ENCODE data around the gene REPS2.

DNA sequence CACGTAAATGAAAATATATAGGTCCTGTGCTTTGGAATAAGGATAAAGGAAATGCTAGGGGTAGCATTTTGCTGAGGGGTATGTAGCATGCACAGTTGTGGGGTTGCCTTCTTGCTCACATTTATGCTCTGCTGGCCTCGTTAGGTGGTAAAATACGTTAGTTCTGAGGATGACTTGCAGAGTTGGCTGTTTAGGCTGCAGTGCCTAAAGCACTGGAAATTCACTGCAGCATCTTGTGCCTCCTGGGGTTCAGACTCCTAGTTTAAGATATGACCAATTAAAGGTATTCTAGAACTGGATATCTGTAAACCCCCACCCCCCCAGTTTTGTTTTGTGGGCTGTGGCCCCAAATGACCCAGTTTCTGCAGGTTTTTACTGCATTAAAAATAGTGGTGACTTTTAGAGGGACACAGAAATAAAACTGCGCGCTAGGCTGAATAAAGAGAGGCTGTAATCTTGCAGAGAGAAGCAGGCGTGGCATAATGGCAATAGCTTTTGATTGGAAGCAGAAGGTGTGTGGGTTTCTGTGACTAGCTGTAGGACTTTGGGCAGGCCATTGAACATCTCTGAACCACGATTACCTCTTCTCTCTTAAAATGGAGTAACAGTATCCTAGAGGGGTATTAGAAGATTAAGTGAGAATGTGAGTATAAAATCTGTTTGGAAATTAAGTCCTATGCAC, 79.3 kb downstream of the REPS2 start:
- TF ChIP-seq, protein P1, sequence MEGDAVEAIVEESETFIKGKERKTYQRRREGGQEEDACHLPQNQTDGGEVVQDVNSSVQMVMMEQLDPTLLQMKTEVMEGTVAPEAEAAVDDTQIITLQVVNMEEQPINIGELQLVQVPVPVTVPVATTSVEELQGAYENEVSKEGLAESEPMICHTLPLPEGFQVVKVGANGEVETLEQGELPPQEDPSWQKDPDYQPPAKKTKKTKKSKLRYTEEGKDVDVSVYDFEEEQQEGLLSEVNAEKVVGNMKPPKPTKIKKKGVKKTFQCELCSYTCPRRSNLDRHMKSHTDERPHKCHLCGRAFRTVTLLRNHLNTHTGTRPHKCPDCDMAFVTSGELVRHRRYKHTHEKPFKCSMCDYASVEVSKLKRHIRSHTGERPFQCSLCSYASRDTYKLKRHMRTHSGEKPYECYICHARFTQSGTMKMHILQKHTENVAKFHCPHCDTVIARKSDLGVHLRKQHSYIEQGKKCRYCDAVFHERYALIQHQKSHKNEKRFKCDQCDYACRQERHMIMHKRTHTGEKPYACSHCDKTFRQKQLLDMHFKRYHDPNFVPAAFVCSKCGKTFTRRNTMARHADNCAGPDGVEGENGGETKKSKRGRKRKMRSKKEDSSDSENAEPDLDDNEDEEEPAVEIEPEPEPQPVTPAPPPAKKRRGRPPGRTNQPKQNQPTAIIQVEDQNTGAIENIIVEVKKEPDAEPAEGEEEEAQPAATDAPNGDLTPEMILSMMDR (IDR thresholded peaks at IDR 0.05; ENCODE audit: low read length): no peak
- no peak for TF ChIP-seq EZH2 (optimal IDR thresholded peaks at IDR 0.05; ENCODE audit: low read depth, low read length)
